Osteoblast (primary cell): ENCODE data around the gene CNDP2. TPM values are rescaled to one million over a fixed set of nuclear protein-coding genes. Genes with fewer than 3 reads are reported as not detected.

Experiments
- DNase-seq: peaks from one replicate; pipeline ENCODE4 v3.0.0; 2011; ENCODE audit warnings: low spot score, mixed read lengths; ENCODE audit not compliant: insufficient read length; ENCODE audit errors: missing footprints
- H2AFZ ChIP-seq: 2 replicates; pipeline ENCODE4 v1.6.0; 2011; ENCODE audit warnings: mild to moderate bottlenecking, low read length
- H3K27ac ChIP-seq: 2 replicates; pipeline ENCODE4 v1.5.1; 2011; ENCODE audit warnings: mild to moderate bottlenecking, low read depth, low read length, moderate library complexity
- H3K27me3 ChIP-seq: 2 replicates; pipeline ENCODE4 v1.6.0; 2012; ENCODE audit warnings: mild to moderate bottlenecking, control low read depth, inconsistent platforms, low read length, moderate library complexity; ENCODE audit not compliant: insufficient read depth
- H3K36me3 ChIP-seq: 2 replicates; pipeline ENCODE4 v1.5.1; 2011; ENCODE audit warnings: mild to moderate bottlenecking, low read length, control low read depth, moderate library complexity; ENCODE audit not compliant: insufficient read depth
- H3K4me1 ChIP-seq: 2 replicates; pipeline ENCODE4 v1.5.1; 2011; ENCODE audit warnings: mild to moderate bottlenecking, low read length, control low read depth, moderate library complexity; ENCODE audit not compliant: insufficient read depth
- H3K4me2 ChIP-seq: 2 replicates; pipeline ENCODE4 v1.6.0; 2011; ENCODE audit warnings: mild to moderate bottlenecking, low read length; ENCODE audit not compliant: insufficient read depth
- H3K4me3 ChIP-seq: fragments of 200-600 bp; sonication (generic); 3 replicates; pipeline ENCODE4 v1.5.1; 2012; ENCODE audit warnings: mild to moderate bottlenecking, low read length, inconsistent platforms; ENCODE audit not compliant: insufficient read depth
- H3K79me2 ChIP-seq: 2 replicates; pipeline ENCODE4 v1.6.0; 2012; ENCODE audit warnings: mild to moderate bottlenecking, low read length, control low read depth, inconsistent platforms; ENCODE audit not compliant: insufficient read depth
- H3K9me3 ChIP-seq: 2 replicates; pipeline ENCODE4 v1.5.1; 2011; ENCODE audit warnings: low read depth, low read length, control low read depth
- H4K20me1 ChIP-seq: 2 replicates; pipeline ENCODE4 v1.6.0; 2012; ENCODE audit warnings: mild to moderate bottlenecking, low read length, control low read depth; ENCODE audit not compliant: insufficient read depth
- CTCF ChIP-seq: IDR thresholded peaks from 2 replicates; pipeline ENCODE4 v1.5.1; 2011; ENCODE audit warnings: mild to moderate bottlenecking, low read depth, low read length, moderate library complexity; ENCODE audit errors: extremely low read depth
- total RNA-seq: library from RNA; depleted of rRNA; stranded (reverse); fragments of >200 nt; gene quantifications from 2 replicates; pipeline ENCODE4 v1.2.3, GENCODE V29; 2012

CNDP2 gene
- total RNA-seq, 1 donor = 25.3 TPM

GRCh38 chr18:74478316-74478715 is 17.8 kb upstream of the CNDP2 start:
- DNase-seq = no peak
- H2AFZ ChIP-seq = no peak overlapping the region
- no peaks in the 10 kb centered on the region for H3K4me1 ChIP-seq
- H3K27ac ChIP-seq = no peak overlapping the region
- H3K36me3 ChIP-seq = no peaks in the 10 kb centered on the region
- no peaks in the 10 kb centered on the region for H3K79me2 ChIP-seq
- no peak overlapping the region for H3K4me2 ChIP-seq
- no peaks in the 10 kb centered on the region for H4K20me1 ChIP-seq
- H3K4me3 ChIP-seq = no peak overlapping the region
- TF ChIP-seq CTCF = no peak
- H3K9me3 ChIP-seq = no peaks in the 10 kb centered on the region
- H3K27me3 ChIP-seq = peaks cover 6% of the 10 kb centered on the region

- H3K36me3 ChIP-seq = no peaks in the 10 kb centered on the region
- no peaks in the 10 kb centered on the region for H3K9me3 ChIP-seq
- no peak overlapping the region for H2AFZ ChIP-seq
- no peak overlapping the region for H3K27ac ChIP-seq
- H4K20me1 ChIP-seq = no peaks in the 10 kb centered on the region
- H3K4me3 ChIP-seq = no peak overlapping the region
- H3K27me3 ChIP-seq = peaks cover 6% of the 10 kb centered on the region
- DNase-seq = no peak
- no peaks in the 10 kb centered on the region for H3K4me1 ChIP-seq
- no peak overlapping the region for H3K4me2 ChIP-seq
- no peaks in the 10 kb centered on the region for H3K79me2 ChIP-seq
- TF ChIP-seq CTCF = no peak
These were observed 17.3 kb upstream of the CNDP2 start for GRCh38 chr18:74478880-74479279.

GRCh38 chr18:74479486-74480148 is 16.5 kb upstream of the CNDP2 start:
- Histone ChIP-seq H3K4me1 (no peaks in the 10 kb centered on the region), H4K20me1 (no peaks in the 10 kb centered on the region), H3K27ac (no peak overlapping the region), H3K36me3 (no peaks in the 10 kb centered on the region), H3K9me3 (no peaks in the 10 kb centered on the region), H3K79me2 (no peaks in the 10 kb centered on the region), H3K4me2 (no peak overlapping the region), H3K27me3 (peaks cover 6% of the 10 kb centered on the region), H2AFZ (no peak overlapping the region), H3K4me3 (no peak overlapping the region)
- no peak for TF ChIP-seq CTCF
- no peak for DNase-seq

GRCh38 chr18:74480149-74480651 is 16.0 kb upstream of the CNDP2 start:
- H2AFZ ChIP-seq = no peak overlapping the region
- no peaks in the 10 kb centered on the region for H4K20me1 ChIP-seq
- H3K4me1 ChIP-seq = no peaks in the 10 kb centered on the region
- TF ChIP-seq CTCF = no peak
- H3K79me2 ChIP-seq = no peaks in the 10 kb centered on the region
- H3K27ac ChIP-seq = no peak overlapping the region
- H3K27me3 ChIP-seq = peaks cover 6% of the 10 kb centered on the region
- no peak for DNase-seq
- no peak overlapping the region for H3K4me2 ChIP-seq
- no peaks in the 10 kb centered on the region for H3K36me3 ChIP-seq
- H3K4me3 ChIP-seq = no peak overlapping the region
- H3K9me3 ChIP-seq = no peaks in the 10 kb centered on the region
